ENCODE results near the gene CIITA.

Gene CIITA

GRCh38 chr16:10982465-10983150 lies 105.6 kb downstream of the CIITA start:
- DNase-seq (ENCODE audit: low spot score): no peak

GRCh38 chr16:10983159-10983558 lies 106.2 kb downstream of the CIITA start:
- no peak for DNase-seq (ENCODE audit: low spot score)

GRCh38 chr16:10984509-10984908 lies 107.5 kb downstream of the CIITA start:
- no peak for DNase-seq (ENCODE audit: low spot score)
